IMR-90 (cell line): ENCODE results near the gene ASRGL1.

Experiments used
- BHLHE40 ChIP-seq: fragments of 150-350 bp; IDR thresholded peaks from 2 replicates; pipeline ENCODE4 v1.6.1; 2016; ENCODE audit warnings: mild to moderate bottlenecking, low read depth, low read length
- MAFK ChIP-seq: IDR thresholded peaks from 2 replicates; pipeline ENCODE4 v1.6.1; 2012; ENCODE audit warnings: low read depth, low read length, improper control_type of control experiment
- MXI1 ChIP-seq: IDR thresholded peaks from 2 replicates; pipeline ENCODE4 v1.6.1; 2012; ENCODE audit warnings: low read depth, mild to moderate bottlenecking, low read length, moderate library complexity, borderline replicate concordance
- NFE2L2 ChIP-seq: fragments of 150-350 bp; IDR thresholded peaks from 2 replicates; pipeline ENCODE4 v1.6.1; 2016; ENCODE audit warnings: low read depth, mild to moderate bottlenecking, low read length
- POLR2A ChIP-seq: IDR thresholded peaks from 2 replicates; pipeline ENCODE4 v1.6.1; 2012; ENCODE audit warnings: mild to moderate bottlenecking, low read depth, low read length
- RAD21 ChIP-seq: IDR thresholded peaks from 2 replicates; pipeline ENCODE4 v1.6.1; 2012; ENCODE audit warnings: low read length, improper control_type of control experiment
- RCOR1 ChIP-seq: IDR thresholded peaks from 2 replicates; pipeline ENCODE4 v1.6.1; 2012; ENCODE audit warnings: mild to moderate bottlenecking, low read length, improper control_type of control experiment; ENCODE audit not compliant: insufficient replicate concordance
- SMC3 ChIP-seq: fragments of 150-350 bp; IDR thresholded peaks from 2 replicates; pipeline ENCODE4 v1.6.1; 2016; ENCODE audit warnings: low read depth, mild to moderate bottlenecking, antibody characterized with exemption, low read length, moderate library complexity
- TF ChIP-seq, protein P1 (sequence below): conservative IDR thresholded peaks from 2 replicates; pipeline ENCODE4 v1.5.1; 2012; ENCODE audit warnings: mild to moderate bottlenecking, low read depth, low read length, improper control_type of control experiment
- TF ChIP-seq, protein P2 (sequence below): fragments of 150-350 bp; IDR thresholded peaks from 2 replicates; pipeline ENCODE4 v1.6.1; 2017; ENCODE audit warnings: mild to moderate bottlenecking, antibody characterized with exemption, low read length, low read depth

GRCh38 chr11:62345861-62346260 is 8.6 kb downstream of the ASRGL1 start:
- TF ChIP-seq, protein P1, sequence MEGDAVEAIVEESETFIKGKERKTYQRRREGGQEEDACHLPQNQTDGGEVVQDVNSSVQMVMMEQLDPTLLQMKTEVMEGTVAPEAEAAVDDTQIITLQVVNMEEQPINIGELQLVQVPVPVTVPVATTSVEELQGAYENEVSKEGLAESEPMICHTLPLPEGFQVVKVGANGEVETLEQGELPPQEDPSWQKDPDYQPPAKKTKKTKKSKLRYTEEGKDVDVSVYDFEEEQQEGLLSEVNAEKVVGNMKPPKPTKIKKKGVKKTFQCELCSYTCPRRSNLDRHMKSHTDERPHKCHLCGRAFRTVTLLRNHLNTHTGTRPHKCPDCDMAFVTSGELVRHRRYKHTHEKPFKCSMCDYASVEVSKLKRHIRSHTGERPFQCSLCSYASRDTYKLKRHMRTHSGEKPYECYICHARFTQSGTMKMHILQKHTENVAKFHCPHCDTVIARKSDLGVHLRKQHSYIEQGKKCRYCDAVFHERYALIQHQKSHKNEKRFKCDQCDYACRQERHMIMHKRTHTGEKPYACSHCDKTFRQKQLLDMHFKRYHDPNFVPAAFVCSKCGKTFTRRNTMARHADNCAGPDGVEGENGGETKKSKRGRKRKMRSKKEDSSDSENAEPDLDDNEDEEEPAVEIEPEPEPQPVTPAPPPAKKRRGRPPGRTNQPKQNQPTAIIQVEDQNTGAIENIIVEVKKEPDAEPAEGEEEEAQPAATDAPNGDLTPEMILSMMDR: no peak
- TF ChIP-seq POLR2A (no peak), RAD21 (no peak), RCOR1 (no peak), MXI1 (no peak), SMC3 (no peak), MAFK (no peak), NFE2L2 (no peak), BHLHE40 (no peak)
- TF ChIP-seq, protein P2, sequence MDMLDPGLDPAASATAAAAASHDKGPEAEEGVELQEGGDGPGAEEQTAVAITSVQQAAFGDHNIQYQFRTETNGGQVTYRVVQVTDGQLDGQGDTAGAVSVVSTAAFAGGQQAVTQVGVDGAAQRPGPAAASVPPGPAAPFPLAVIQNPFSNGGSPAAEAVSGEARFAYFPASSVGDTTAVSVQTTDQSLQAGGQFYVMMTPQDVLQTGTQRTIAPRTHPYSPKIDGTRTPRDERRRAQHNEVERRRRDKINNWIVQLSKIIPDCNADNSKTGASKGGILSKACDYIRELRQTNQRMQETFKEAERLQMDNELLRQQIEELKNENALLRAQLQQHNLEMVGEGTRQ: no peak
